Pulmonary artery endothelial cell (primary cell): Measurements from ENCODE around the gene AK9. TPM values are rescaled to one million over a fixed set of nuclear protein-coding genes. Genes with fewer than 3 reads are reported as not detected.
"Not testable (repeated sequence)": the region's sequence is repeated elsewhere in the genome, so short reads cannot be mapped to it uniquely, and the experiment has no call there.

Experiments used
- DNase-seq: peaks from one replicate; pipeline ENCODE4 v3.0.0-alpha.2; 2011; ENCODE audit warnings: low read depth, low spot score
- total RNA-seq: library from RNA; depleted of rRNA; stranded (reverse); fragments of >200 nt; gene quantifications from 2 replicates; pipeline ENCODE4 v1.2.3, GENCODE V29; 2014

AK9 gene
- total RNA-seq, 1 donor from 2014 or later: 5.9 TPM

DNA sequence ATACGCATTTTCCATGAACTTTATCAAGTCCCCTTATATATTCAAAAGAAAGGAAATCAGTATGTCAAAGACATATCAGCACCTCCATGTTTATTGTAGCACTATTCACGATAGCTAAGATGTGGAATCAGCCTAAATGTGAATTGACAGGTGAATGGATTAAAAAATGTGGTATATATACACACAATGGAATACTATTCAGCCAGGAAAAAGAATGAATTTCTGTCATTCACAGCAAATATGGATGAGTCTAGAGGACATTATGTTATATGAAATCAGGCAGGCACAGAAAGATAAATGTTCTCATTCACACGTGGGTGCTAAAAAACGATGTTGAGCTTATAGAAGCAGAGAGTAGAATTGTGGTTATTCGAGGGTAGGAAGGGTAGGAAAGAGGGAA is 5.4 kb upstream of the AK9 start:
- DNase-seq: no peak

- no peak for DNase-seq
Measured at GRCh38 chr6:109695468-109695867, 4.5 kb upstream of the AK9 start.

DNA sequence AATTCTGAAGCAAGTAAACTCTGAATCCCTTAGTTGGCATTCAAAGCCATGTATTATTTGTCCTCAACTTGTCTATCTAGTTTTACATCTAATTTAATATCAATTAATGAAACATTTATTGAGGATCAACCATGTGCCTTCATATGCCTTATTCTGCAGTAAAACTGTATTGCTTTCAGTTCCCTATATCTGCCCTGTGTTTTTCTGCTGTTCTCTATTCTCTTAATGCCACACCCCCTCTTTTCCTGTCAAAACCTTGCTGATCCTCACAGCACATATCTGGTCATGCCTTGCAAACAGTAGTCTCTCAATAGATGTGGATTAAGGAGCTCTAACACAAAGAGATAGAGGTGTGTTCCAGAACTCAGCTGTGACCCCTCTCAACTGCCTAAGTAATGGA is 2.1 kb upstream of the AK9 start:
- no peak for DNase-seq

- no peak for DNase-seq
Measured at GRCh38 chr6:109690373-109690736, 647 bp downstream of the AK9 start.

- no peak for DNase-seq
Measured at GRCh38 chr6:109687271-109687761, 3.7 kb downstream of the AK9 start.

- no peak for DNase-seq
Measured at GRCh38 chr6:109686566-109687265, 4.3 kb downstream of the AK9 start.

- DNase-seq: not testable (repeated sequence)
Measured at GRCh38 chr6:109678661-109679505, 12.1 kb downstream of the AK9 start.

DNA sequence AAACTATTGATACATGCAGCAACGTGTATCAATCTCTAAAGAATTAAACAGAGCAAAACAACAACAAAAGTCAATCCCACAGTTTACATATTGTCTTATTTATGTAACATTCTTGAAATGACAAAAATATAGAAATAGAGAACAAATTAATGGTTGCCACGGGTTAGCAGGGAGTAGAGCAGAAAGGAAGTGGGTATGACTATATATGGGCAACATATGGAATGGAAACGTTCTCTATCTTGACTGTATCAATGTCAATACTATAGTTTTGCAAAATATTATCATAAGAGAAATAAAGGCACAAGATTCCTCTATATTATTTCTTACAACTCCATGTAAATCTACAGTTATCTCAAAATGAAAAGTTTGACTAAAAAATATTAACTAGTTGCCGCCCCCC is 12.8 kb downstream of the AK9 start:
- DNase-seq: no peak

GRCh38 chr6:109676724-109677123 is 14.3 kb downstream of the AK9 start:
- no peak for DNase-seq

- peak; percentile 76 for DNase-seq
Measured at GRCh38 chr6:109672839-109673238, 18.2 kb downstream of the AK9 start.

GRCh38 chr6:109672175-109672574 is 18.8 kb downstream of the AK9 start:
- DNase-seq: no peak

DNA sequence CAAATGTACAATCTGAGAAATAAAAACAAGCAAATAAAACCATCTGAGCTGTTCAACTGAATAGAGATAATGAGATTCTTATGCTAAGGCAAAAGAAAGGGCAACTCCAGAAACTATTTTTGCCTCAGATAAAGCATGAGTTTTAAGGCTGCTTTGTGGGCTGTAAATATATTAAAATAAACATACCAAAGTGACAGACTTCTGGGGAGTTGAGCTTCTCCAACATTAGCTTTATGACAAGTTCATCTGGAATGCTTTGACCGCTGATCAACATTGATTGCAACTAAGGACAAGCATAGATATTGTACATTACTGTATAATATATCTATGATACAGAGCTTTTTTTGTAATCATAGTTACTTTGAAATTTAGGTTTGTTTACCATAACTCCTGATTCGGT is 19.3 kb downstream of the AK9 start:
- DNase-seq: no peak

- DNase-seq: no peak
Measured at GRCh38 chr6:109669811-109670210, 21.2 kb downstream of the AK9 start.

- no peak for DNase-seq
Measured at GRCh38 chr6:109662192-109662591, 28.8 kb downstream of the AK9 start.

GRCh38 chr6:109660526-109661320 is 30.3 kb downstream of the AK9 start:
- no peak for DNase-seq

- DNase-seq: no peak
Measured at GRCh38 chr6:109655761-109656262, 35.2 kb downstream of the AK9 start.

DNA sequence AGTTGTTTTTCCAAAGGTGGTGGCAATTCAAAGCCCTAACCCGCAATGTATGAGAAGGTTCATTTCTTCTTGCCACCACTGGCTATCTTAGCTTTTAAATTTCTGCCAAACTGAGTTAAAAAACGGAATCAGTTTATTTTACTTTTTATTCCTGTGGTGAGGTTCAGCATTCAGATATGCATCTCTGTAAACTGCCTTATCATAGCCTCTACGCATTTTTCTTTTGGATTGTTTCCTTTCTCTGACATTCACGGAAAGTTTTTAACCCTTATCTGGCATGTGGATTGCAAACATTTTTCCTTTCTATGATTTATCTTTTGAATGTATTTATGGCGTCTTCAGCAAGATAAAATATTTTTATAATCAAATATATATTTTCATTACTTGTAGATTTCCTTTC is 37.7 kb downstream of the AK9 start:
- DNase-seq: no peak

- DNase-seq: no peak
Measured at GRCh38 chr6:109644131-109644530, 46.9 kb downstream of the AK9 start.

DNA sequence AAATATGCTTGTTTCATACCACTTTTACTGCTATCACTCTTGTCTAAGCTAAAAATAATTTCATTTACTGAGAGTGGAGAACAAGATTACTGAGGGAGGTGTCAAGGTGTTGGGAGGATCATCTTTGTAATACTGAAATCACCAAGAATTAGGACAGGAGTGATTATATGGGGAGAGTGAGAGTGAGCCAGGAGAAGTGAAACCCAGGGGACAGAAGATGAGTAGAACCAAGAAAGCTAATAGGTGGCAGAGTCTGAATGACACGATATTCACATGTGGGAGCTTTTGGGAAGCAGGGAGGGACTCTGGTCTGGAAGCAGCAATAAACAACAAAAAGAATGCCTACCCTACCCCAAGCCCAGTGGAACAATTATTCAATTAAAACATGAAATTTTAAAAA is 58.6 kb downstream of the AK9 start:
- no peak for DNase-seq

GRCh38 chr6:109631403-109631802 is 59.6 kb downstream of the AK9 start:
- DNase-seq: no peak

GRCh38 chr6:109628158-109629000 is 62.6 kb downstream of the AK9 start:
- DNase-seq: no peak
